BLaER1 (cell line): Measurements from ENCODE around the gene GNG13.
"Not testable (repeated sequence)": the region's sequence is repeated elsewhere in the genome, so short reads cannot be mapped to it uniquely, and the experiment has no call there.

Experiments used
- H3K27ac ChIP-seq: shearing (Covaris generic); formaldehyde crosslinking; 2 replicates; pipeline ENCODE4 v1.8.1; 2022
- H3K27me3 ChIP-seq: shearing (Covaris generic); formaldehyde crosslinking; 2 replicates; pipeline ENCODE4 v1.8.1; 2022
- H3K36me3 ChIP-seq: shearing (Covaris generic); formaldehyde crosslinking; 2 replicates; pipeline ENCODE4 v1.8.1; 2022
- H3K4me1 ChIP-seq: shearing (Covaris generic); formaldehyde crosslinking; 2 replicates; pipeline ENCODE4 v1.8.1; 2022
- H3K4me2 ChIP-seq: shearing (Covaris generic); formaldehyde crosslinking; 2 replicates; pipeline ENCODE4 v1.8.1; 2022
- H3K4me3 ChIP-seq: shearing (Covaris generic); formaldehyde crosslinking; 2 replicates; pipeline ENCODE4 v1.8.1; 2022
- H3K9ac ChIP-seq: shearing (Covaris generic); formaldehyde crosslinking; 2 replicates; pipeline ENCODE4 v1.8.1; 2022
- H3K9me3 ChIP-seq: shearing (Covaris generic); formaldehyde crosslinking; 2 replicates; pipeline ENCODE4 v1.8.1; 2022
- H4K20me1 ChIP-seq: shearing (Covaris generic); formaldehyde crosslinking; 2 replicates; pipeline ENCODE4 v1.8.1; 2022
- Cebpa-rat ChIP-seq: shearing (Covaris generic); IDR thresholded peaks from 2 replicates; pipeline ENCODE4 v1.8.1; 2022

Gene GNG13

DNA sequence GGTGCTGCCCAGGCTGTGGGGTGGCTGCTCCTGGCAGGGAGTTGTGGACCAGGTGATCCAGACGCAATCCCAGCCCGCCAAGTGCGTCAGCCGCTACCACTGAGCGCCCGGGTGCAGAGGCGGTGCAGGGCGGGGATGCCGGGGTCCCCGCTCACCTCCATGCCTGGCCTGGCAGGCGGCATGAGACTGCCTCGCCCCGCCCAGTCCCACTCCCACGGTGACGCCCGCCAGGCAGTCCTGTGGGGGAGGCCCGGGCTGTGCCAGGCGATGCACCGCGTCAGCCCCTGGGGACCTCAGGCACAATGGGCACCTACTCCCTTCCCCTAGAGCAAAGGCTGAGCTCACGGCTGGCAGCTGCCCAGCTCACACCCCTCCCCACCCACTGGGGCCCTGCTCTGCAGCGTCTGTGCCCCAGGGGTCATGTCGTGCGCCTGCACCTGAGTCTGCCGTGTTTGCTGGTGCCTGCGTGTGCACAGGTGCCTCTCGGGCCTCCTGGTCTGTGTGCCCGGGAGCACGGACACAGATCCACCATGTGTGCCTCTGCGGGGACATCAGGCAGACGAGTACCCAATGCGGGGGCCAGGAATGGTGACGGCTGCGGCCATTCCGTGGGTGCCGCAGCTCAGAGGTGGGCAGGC, 17.6 kb downstream of the GNG13 start:
- H3K27ac ChIP-seq, result no peak overlapping the region
- no peak overlapping the region for H3K4me3 ChIP-seq
- peaks cover 41% of the 10 kb centered on the region for H4K20me1 ChIP-seq
- peaks cover 71% of the 10 kb centered on the region for H3K4me1 ChIP-seq
- no peak for TF ChIP-seq Cebpa-rat
- no peaks in the 10 kb centered on the region for H3K27me3 ChIP-seq
- H3K9me3 ChIP-seq, result no peaks in the 10 kb centered on the region
- peaks cover 32% of the 10 kb centered on the region for H3K36me3 ChIP-seq
- peak overlapping the region; percentile 79 for H3K4me2 ChIP-seq
- H3K9ac ChIP-seq, result no peak overlapping the region

DNA sequence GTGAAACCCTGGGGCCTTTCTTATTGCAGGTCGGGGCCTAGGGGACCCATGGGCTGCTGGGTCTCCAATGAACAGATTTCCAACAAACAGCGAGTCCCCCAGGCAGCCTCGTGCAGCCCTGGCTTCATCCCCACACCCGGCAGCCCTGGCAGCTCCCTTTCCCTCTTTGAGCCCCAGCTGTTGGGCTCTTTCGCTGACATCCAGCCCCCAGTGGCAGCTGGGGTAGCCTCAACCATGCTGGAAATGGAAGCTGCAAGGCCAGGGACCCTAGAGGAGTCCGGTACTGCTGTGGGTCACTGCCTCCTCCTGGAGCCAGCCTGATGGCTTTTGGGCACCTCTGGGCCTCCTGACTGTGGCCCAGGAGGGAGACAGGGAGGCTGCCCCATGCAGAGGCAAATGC, 18.3 kb downstream of the GNG13 start:
- Histone ChIP-seq H3K9me3 (no peaks in the 10 kb centered on the region), H3K27me3 (no peaks in the 10 kb centered on the region), H3K4me3 (no peak overlapping the region), H3K4me2 (peak overlapping the region; percentile 79), H3K27ac (no peak overlapping the region), H3K9ac (peak overlapping the region; percentile 10; the same call in 1 of the 2 replicates), H4K20me1 (peaks cover 35% of the 10 kb centered on the region), H3K4me1 (peaks cover 72% of the 10 kb centered on the region), H3K36me3 (peaks cover 31% of the 10 kb centered on the region)
- no peak for TF ChIP-seq Cebpa-rat

DNA sequence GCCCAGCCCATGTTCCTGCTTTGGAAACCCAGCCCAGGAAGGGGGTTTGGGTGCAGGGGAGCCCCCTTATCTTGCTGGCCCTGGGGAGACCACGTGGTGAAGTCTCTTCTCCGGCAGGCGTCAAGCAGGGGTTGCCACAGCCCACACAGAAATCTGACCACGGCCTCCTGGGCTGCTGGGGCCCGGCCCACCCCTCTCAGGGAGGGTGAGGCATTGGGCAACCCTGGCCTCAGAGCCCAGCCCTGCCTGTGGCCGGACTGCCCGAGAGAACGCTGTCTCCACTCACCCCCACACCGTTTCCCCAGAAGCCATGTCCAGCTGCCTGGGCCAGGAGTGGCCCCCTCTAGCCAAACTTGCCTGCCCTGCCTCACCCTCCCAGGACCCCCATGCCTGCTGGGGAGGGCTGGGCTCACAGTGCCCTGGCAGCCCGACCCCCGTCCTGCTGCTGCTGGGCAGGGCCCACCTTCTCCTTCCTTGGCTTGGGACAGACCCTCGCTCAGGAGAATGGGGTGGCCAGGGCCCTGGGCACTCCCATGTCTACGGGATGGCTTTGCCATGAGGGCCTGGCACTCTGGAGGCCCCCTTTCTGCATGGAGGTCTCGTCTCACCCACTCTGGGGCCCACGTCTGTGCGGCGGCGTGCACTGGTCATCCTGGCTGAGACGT, 19.1 kb downstream of the GNG13 start:
- Histone ChIP-seq H3K4me2 (no peak overlapping the region), H3K36me3 (peaks cover 23% of the 10 kb centered on the region), H3K4me1 (peaks cover 73% of the 10 kb centered on the region), H3K9me3 (no peaks in the 10 kb centered on the region), H3K4me3 (no peak overlapping the region), H3K9ac (no peak overlapping the region), H3K27me3 (no peaks in the 10 kb centered on the region), H4K20me1 (peaks cover 27% of the 10 kb centered on the region), H3K27ac (no peak overlapping the region)
- TF ChIP-seq Cebpa-rat, result no peak

DNA sequence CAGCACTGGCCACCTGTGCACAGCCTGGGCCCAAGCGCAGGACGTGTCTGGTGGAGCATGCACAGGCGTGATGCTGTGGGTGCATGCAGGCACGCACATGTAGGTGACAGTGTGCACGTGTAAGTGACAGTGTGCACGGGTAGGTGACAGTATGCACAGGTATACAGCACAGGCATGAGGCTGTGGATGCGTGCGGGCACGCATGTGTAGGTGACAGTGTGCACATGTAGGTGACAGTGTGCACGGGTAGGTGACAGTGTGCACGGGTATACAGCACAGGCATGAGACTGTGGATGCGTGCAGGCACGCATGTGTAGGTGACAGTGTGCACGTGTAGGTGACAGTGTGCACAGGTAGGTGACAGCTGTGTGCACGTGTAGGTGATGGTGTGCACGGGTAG, 20.2 kb downstream of the GNG13 start:
- H3K4me2 ChIP-seq, result no peak overlapping the region
- H3K9me3 ChIP-seq, result no peaks in the 10 kb centered on the region
- H3K9ac ChIP-seq, result no peak overlapping the region
- no peak overlapping the region for H3K27ac ChIP-seq
- peaks cover 73% of the 10 kb centered on the region for H3K4me1 ChIP-seq
- H3K27me3 ChIP-seq, result no peaks in the 10 kb centered on the region
- H4K20me1 ChIP-seq, result peaks cover 15% of the 10 kb centered on the region
- peaks cover 13% of the 10 kb centered on the region; the same call in 1 of the 2 replicates for H3K36me3 ChIP-seq
- no peak for TF ChIP-seq Cebpa-rat
- no peak overlapping the region for H3K4me3 ChIP-seq

DNA sequence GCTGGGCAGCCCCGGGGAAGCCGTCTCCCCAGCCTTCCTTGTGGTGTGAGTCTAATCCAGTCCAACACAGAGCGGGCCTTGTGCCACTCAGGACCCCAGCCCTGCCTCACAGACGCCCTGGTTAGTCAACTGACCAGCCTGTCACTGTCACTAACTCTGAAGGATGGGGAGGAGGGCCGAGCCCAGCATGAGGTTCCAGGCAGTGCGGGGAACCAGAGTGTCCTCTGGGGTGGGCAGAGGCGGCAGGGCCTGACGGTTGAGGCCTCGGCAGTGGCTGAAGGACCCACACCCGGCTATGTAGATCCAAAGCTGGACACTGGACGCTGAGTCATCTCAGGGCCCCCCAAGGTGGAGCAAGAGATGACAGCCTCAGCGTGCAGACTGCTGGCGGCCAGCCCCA, 21.0 kb downstream of the GNG13 start:
- TF ChIP-seq Cebpa-rat, result no peak
- Histone ChIP-seq H3K4me1 (peaks cover 65% of the 10 kb centered on the region), H3K9me3 (no peaks in the 10 kb centered on the region), H3K36me3 (0 out of 2 replicates have a peak, but pooled peaks cover 5% of the 10 kb centered on the region), H3K4me2 (no peak overlapping the region), H3K4me3 (no peak overlapping the region), H3K27ac (no peak overlapping the region), H3K27me3 (no peaks in the 10 kb centered on the region), H3K9ac (no peak overlapping the region), H4K20me1 (peaks cover 8% of the 10 kb centered on the region)

DNA sequence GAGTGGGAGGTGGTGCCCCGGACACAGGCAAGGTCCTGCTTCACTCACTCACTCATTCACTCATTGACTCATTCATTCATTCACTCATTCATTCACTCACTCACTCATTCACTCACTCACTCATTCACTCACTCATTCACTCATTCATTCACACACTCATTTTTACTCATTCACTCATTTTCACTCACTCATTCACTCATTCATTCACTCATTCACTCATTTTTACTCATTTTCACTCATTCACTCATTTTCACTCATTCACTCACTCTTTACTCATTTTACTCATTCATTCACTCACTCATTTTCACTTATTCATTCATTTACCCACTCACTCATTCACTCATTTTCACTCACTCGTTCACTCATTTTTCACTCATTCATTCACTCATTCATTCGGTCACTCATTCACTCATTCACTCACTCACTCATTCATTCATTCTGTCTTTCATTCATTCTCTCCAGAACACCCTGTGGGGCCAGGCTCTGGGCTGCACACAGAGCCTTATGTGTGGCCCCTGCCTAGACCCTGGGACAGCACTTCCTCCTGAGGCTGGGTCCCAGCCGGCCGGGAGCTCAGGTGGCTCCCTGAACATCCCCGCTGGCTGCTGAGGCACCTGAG, 21.5 kb downstream of the GNG13 start:
- Histone ChIP-seq H3K27ac (no peak overlapping the region), H4K20me1 (peaks cover 2% of the 10 kb centered on the region; the same call in 1 of the 2 replicates), H3K4me1 (peaks cover 61% of the 10 kb centered on the region), H3K27me3 (no peaks in the 10 kb centered on the region), H3K9me3 (no peaks in the 10 kb centered on the region), H3K36me3 (0 out of 2 replicates have a peak, but pooled peaks cover under 1% of the 10 kb centered on the region), H3K4me2 (peak overlapping the region; percentile 84), H3K9ac (no peak overlapping the region), H3K4me3 (no peak overlapping the region)
- TF ChIP-seq Cebpa-rat, result no peak

DNA sequence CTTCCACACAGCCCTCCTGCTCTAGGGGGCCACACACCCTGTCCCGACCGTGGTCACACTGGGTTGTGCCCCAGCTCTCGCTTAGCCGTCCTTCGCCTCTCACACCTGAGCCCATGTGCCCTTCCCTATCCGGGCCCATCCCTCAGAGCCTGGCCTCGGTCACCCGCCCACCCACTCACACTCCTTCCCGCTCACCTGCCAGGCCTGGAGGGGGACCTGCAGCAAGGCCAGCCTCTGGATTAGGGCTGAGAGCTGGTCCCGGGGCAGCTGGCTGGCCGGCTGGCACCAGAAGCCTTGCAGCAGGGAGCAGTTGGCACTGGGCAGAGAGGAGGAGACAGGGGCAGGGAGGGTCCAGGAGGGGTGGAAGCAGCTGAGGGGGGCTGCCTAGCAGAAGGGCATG, 22.1 kb downstream of the GNG13 start:
- Histone ChIP-seq H3K4me1 (peaks cover 56% of the 10 kb centered on the region), H3K4me3 (peak overlapping the region; percentile 32; the same call in 1 of the 2 replicates), H3K9ac (peak overlapping the region; percentile 54; the same call in 1 of the 2 replicates), H4K20me1 (no peaks in the 10 kb centered on the region), H3K4me2 (peak overlapping the region; percentile 84), H3K27ac (peak overlapping the region; percentile 62), H3K36me3 (no peaks in the 10 kb centered on the region), H3K27me3 (no peaks in the 10 kb centered on the region), H3K9me3 (no peaks in the 10 kb centered on the region)
- no peak for TF ChIP-seq Cebpa-rat

DNA sequence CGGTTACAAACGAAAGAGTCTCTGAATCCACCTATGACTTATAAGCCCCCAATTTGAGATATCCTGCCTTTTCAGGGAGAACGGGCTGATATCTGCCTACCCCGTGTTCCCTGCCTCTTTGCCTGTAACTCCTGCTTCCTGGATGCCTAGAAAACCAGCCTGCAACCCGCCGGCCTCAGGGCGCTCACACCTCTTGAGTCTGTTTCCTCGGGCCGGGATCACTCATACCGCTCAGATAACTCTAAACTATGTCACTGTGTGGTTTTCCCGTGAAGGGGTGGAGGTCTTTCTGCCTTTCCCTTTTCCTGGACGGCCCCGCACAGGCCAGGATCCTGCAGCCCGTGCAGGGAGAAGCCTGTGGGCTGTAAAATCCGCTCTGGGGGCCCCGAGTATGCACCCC, 22.7 kb downstream of the GNG13 start:
- Histone ChIP-seq H3K27me3 (no peaks in the 10 kb centered on the region), H4K20me1 (no peaks in the 10 kb centered on the region), H3K9ac (peak overlapping the region; percentile 54), H3K27ac (peak overlapping the region; percentile 62), H3K4me2 (peak overlapping the region; percentile 84), H3K9me3 (no peaks in the 10 kb centered on the region), H3K4me3 (peak overlapping the region; percentile 32; the same call in 1 of the 2 replicates), H3K36me3 (no peaks in the 10 kb centered on the region), H3K4me1 (peaks cover 50% of the 10 kb centered on the region)
- TF ChIP-seq Cebpa-rat, result no peak

DNA sequence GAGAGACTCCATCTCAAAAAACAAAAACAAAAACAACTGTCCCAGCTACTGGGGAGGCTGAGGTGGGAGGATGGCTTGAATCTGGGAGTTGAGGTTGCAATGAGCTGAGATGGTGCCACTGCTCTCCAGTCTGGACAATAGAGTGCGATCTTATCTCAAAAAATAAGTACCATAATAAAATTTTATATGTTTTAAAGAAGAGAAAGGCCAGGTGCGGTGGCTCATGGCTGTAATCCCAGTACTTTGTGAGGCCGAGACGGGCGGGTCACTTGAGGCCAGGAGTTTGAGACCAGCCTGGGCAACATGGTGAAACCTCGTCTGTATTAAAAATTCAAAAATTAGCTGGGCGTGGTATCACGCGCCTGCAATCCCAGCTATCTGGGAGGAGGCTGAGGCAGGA, 23.7 kb downstream of the GNG13 start:
- no peak for TF ChIP-seq Cebpa-rat
- peak overlapping the region; percentile 62; the same call in 1 of the 2 replicates for H3K27ac ChIP-seq
- H3K4me2 ChIP-seq, result peak overlapping the region; percentile 84

DNA sequence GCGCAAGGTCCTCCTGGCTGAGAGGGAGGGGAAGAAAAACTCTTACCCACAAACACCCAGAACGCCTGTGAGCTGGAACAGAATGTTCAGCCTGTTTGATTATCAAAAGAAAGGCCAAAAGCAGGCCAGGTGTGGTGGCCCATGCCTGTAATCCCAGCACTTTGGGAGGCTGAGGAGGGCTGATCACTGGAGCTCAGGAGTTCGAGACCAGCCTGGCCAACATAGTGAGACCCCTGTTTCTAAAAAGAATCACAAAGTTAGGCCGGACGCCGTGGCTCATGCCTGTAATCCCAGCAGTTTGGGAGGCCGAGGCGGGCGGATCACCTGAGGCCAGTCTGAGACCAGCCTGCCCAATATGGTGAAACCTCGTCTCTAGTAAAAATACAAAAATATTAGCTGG, 24.2 kb downstream of the GNG13 start:
- not testable (repeated sequence) for H4K20me1 ChIP-seq, H3K9ac ChIP-seq, H3K9me3 ChIP-seq, H3K36me3 ChIP-seq, H3K27me3 ChIP-seq, H3K4me3 ChIP-seq
- Histone ChIP-seq H3K27ac (peak overlapping the region; percentile 62; the same call in 1 of the 2 replicates), H3K4me1 (peaks cover 41% of the 10 kb centered on the region), H3K4me2 (peak overlapping the region; percentile 84; the same call in 1 of the 2 replicates)

More for the DNA sequence above, 23.7 kb downstream of the GNG13 start:
- Histone ChIP-seq H3K27me3 (no peaks in the 10 kb centered on the region), H3K9me3 (no peaks in the 10 kb centered on the region), H3K4me3 (no peak overlapping the region), H3K36me3 (no peaks in the 10 kb centered on the region), H3K9ac (no peak overlapping the region; the same call in 1 of the 2 replicates), H4K20me1 (no peaks in the 10 kb centered on the region), H3K4me1 (peaks cover 41% of the 10 kb centered on the region)
